Keratinocyte (primary cell): ENCODE results near the gene MIOX.

Source experiments
- CTCF ChIP-seq, 3 experiments: IDR thresholded peaks in 1 of 3; conservative IDR thresholded peaks in 1 of 3; optimal IDR thresholded peaks in 1 of 3; 2 replicates in 2 of 3; 3 replicates in 1 of 3; pipeline versions ENCODE3 to v1.5.1; 2011; ENCODE audit warnings: low read length in 3 of 3, mild to moderate bottlenecking in 3 of 3, moderate library complexity in 2 of 3, control low read depth in 1 of 3, inconsistent platforms in 1 of 3; ENCODE audit not compliant: insufficient read depth in 2 of 3; ENCODE audit errors: extremely low read depth in 1 of 3
- EZH2 ChIP-seq: IDR thresholded peaks from one replicate; pipeline ENCODE4 v1.6.1; 2012; ENCODE audit warnings: inconsistent platforms, mild to moderate bottlenecking, low read length, moderate library complexity

- peak in 2 of 3 experiments; percentile 50 to 66 for TF ChIP-seq CTCF (optimal IDR thresholded peaks at IDR 0.05 in 1 of 3, IDR thresholded peaks at IDR 0.05 in 1 of 3, conservative IDR thresholded peaks at IDR 0.05 in 1 of 3; ENCODE audit: extremely low read depth in 1 of 3, insufficient read depth in 2 of 3, low read length in 3 of 3)
- no peak for TF ChIP-seq EZH2
Observed at GRCh38 chr22:50526108-50526833, 39.6 kb downstream of the MIOX start.
